NCI-H128 (cell line): ENCODE measurements around the gene ACTRT2.

Experiments used
- DNase-seq: peaks from one replicate; lab custom pipeline; 2025; ENCODE audit not compliant: unreplicated experiment; lab: John Stamatoyannopoulos, UW

Gene ACTRT2

GRCh38 chr1:3067301-3067670 is 46.0 kb downstream of the ACTRT2 start:
- DNase-seq: no peak

- no peak for DNase-seq
Observed at GRCh38 chr1:3067671-3068563, 46.6 kb downstream of the ACTRT2 start.

GRCh38 chr1:3068564-3069431 is 47.5 kb downstream of the ACTRT2 start, which contains the start of gene PRDM16:
Gene PRDM16, plus strand, starts transcription at chr1:3069203. Its CDS starts 57 bp downstream, at chr1:3069260.
- no peak for DNase-seq

GRCh38 chr1:3069491-3070308 is 48.4 kb downstream of the ACTRT2 start:
- peak; percentile 1 for DNase-seq

- DNase-seq: no peak
Observed at GRCh38 chr1:3070309-3070643, 49.0 kb downstream of the ACTRT2 start.

- DNase-seq: no peak
Observed at GRCh38 chr1:3070644-3071564, 49.6 kb downstream of the ACTRT2 start.

- no peak for DNase-seq
Observed at GRCh38 chr1:3071565-3072390, 50.5 kb downstream of the ACTRT2 start.
